KMS-11 (cell line): ENCODE results near the gene ARHGAP22.

ENCODE experiments used
- H2AFZ ChIP-seq: fragments of 200-600 bp; sonication (generic); 2 replicates; pipeline ENCODE4 v1.6.1; 2016; ENCODE audit warnings: antibody characterized with exemption, mixed run types, low read depth
- H3K27ac ChIP-seq: fragments of 200-600 bp; sonication (generic); 2 replicates; pipeline ENCODE4 v1.6.1; 2016; ENCODE audit warnings: mild to moderate bottlenecking, mixed run types
- H3K27me3 ChIP-seq: fragments of 200-600 bp; sonication (generic); 2 replicates; pipeline ENCODE4 v1.6.1; 2017; ENCODE audit warnings: mild to moderate bottlenecking, low read depth, mixed run types, moderate library complexity; ENCODE audit not compliant: insufficient read depth
- H3K36me3 ChIP-seq: fragments of 200-600 bp; sonication (generic); 2 replicates; pipeline ENCODE4 v1.6.1; 2017; ENCODE audit warnings: mild to moderate bottlenecking, mixed run types; ENCODE audit not compliant: insufficient read depth
- H3K4me1 ChIP-seq: fragments of 200-600 bp; sonication (generic); 2 replicates; pipeline ENCODE4 v1.6.1; 2016; ENCODE audit warnings: mild to moderate bottlenecking, low read depth, mixed run types; ENCODE audit not compliant: poor library complexity, severe bottlenecking
- H3K4me2 ChIP-seq: fragments of 200-600 bp; sonication (generic); 2 replicates; pipeline ENCODE4 v1.7.0; 2016; ENCODE audit warnings: mild to moderate bottlenecking, mixed run types
- H3K4me3 ChIP-seq: fragments of 200-600 bp; sonication (generic); IDR thresholded peaks from 2 replicates; pipeline ENCODE4 v1.6.1; 2017; ENCODE audit warnings: low read depth, low read length, mixed read lengths; ENCODE audit not compliant: insufficient read depth
- H3K79me2 ChIP-seq: fragments of 200-600 bp; sonication (generic); 2 replicates; pipeline ENCODE4 v1.6.1; 2016; ENCODE audit warnings: low read depth, mixed run types; ENCODE audit not compliant: insufficient read depth
- H3K9ac ChIP-seq: fragments of 200-600 bp; sonication (generic); 2 replicates; pipeline ENCODE4 v1.6.1; 2016; ENCODE audit warnings: mild to moderate bottlenecking, mixed run types
- H4K20me1 ChIP-seq: fragments of 200-600 bp; sonication (generic); 2 replicates; pipeline ENCODE4 v1.6.1; 2016; ENCODE audit warnings: mild to moderate bottlenecking, mixed run types; ENCODE audit not compliant: insufficient read depth
- TF ChIP-seq, protein P1 (sequence below): fragments of 200-600 bp; sonication (generic); conservative IDR thresholded peaks from 2 replicates; pipeline ENCODE4 v1.6.1; 2017; ENCODE audit warnings: low read depth, mild to moderate bottlenecking, antibody characterized with exemption, low read length, moderate library complexity, mixed read lengths

ARHGAP22 gene

DNA sequence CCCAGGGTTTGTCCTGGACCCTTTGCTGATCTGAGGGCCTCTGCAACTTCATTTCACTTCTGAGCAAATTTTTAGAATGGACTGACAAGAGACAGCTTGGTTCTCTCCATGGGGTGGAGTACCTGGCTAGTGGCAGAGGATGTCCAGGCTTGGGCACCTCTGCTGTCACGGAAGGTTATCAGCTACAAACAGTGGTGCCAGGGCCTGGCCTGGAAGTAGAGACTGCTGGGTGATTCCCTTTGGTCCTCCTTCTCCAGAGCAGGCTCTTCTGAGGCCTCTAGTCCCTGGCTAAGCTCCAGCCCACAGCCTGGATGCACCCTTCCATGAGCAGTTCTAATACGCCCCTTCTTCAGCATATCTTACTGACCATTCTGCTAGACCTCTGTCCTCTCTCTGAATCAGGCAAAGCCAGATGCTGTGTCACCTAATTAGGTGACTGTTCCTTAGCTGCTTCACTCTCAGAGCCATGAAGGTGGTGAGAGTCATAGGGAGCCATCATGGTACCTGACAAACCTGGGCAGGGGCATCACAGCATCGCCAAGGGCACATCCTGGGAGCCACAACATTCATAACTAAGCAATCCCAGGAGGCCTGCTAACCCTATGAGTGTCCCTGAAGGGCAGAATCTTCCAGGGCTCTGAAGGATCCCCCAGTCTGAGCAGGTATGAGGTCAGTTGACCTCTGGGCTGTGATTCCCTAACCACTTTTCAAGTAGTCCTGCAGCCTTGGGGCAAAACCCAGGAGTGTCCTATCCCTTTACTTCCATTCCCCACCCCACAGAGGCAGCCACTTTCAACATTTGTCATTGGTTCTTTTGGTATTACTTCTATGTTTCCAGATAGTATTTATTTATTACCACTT, 4.0 kb downstream of the ARHGAP22 start:
- Histone ChIP-seq H3K79me2 (no peaks in the 10 kb centered on the region), H2AFZ (no peak overlapping the region), H3K27me3 (no peaks in the 10 kb centered on the region), H3K4me3 (no peak overlapping the region), H3K4me1 (peaks cover 11% of the 10 kb centered on the region), H3K36me3 (no peaks in the 10 kb centered on the region), H3K9ac (no peak overlapping the region), H3K4me2 (no peak overlapping the region), H3K27ac (no peak overlapping the region), H4K20me1 (no peaks in the 10 kb centered on the region)
- TF ChIP-seq, protein P1, sequence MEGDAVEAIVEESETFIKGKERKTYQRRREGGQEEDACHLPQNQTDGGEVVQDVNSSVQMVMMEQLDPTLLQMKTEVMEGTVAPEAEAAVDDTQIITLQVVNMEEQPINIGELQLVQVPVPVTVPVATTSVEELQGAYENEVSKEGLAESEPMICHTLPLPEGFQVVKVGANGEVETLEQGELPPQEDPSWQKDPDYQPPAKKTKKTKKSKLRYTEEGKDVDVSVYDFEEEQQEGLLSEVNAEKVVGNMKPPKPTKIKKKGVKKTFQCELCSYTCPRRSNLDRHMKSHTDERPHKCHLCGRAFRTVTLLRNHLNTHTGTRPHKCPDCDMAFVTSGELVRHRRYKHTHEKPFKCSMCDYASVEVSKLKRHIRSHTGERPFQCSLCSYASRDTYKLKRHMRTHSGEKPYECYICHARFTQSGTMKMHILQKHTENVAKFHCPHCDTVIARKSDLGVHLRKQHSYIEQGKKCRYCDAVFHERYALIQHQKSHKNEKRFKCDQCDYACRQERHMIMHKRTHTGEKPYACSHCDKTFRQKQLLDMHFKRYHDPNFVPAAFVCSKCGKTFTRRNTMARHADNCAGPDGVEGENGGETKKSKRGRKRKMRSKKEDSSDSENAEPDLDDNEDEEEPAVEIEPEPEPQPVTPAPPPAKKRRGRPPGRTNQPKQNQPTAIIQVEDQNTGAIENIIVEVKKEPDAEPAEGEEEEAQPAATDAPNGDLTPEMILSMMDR: no peak

DNA sequence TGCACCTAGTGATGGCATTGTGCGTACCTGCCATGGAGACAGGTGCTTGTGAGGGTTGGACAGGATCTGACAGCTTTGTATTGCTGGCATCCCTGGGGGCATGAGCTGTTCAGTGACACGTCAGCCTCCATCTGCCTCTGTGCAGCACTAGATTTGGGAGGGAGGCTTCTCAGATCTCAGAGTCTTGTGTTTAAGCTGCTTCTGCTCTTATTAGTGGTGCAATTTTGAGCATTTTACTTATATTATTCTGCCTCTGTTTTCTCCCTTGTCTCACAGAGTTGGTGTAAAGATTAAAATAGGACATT, 5.1 kb downstream of the ARHGAP22 start:
- TF ChIP-seq, protein P1: no peak
- H3K27me3 ChIP-seq: no peaks in the 10 kb centered on the region
- H3K4me3 ChIP-seq: no peak overlapping the region
- H4K20me1 ChIP-seq: no peaks in the 10 kb centered on the region
- H3K4me1 ChIP-seq: peaks cover 11% of the 10 kb centered on the region
- no peak overlapping the region for H3K4me2 ChIP-seq
- no peak overlapping the region for H3K27ac ChIP-seq
- no peaks in the 10 kb centered on the region for H3K79me2 ChIP-seq
- H3K9ac ChIP-seq: no peak overlapping the region
- no peaks in the 10 kb centered on the region for H3K36me3 ChIP-seq
- H2AFZ ChIP-seq: no peak overlapping the region

DNA sequence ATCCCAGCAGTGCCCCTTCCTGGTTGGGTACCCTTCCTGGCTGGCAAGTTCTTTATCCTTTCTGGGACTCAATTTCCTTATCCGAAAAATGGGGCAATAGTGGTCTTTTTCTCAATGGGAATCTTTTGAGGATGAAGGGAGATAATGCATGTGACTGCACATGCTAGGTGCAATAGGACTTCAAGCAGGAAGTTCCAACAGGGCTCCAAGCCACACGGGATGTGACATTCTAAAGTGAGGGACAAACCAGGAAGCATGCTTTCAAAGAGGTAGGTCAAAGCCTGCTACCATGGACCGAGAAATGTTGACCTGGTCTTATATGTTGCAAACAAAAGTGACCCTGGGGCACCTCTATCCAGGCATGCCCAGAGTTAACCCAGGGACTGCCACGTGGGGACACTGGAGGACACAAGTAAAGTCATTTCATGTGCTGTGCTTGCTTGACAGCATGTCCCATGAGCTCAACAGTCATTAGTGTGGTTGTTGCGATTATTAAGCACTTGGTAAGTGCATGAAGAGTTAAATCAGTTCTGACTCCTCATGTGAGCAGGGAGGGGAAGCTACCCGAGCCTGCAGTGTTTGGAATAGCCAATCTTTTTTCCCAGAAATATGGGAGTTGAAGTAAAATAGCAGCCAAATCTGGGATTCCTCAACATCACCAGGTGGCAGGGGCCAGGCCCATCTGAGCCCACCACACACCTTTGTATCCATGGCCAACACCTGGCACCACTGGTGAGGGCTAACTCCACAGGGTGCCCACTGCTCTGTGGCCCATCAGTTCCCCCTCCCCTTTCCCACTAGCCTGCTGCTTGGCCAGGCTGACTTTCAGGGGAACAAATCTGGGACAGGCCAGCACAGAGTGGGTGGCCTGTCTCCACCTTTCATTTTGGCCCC, 5.7 kb downstream of the ARHGAP22 start:
- Histone ChIP-seq H3K4me2 (no peak overlapping the region), H3K79me2 (no peaks in the 10 kb centered on the region), H3K9ac (no peak overlapping the region), H3K4me1 (peaks cover 11% of the 10 kb centered on the region), H2AFZ (no peak overlapping the region), H4K20me1 (no peaks in the 10 kb centered on the region), H3K27ac (no peak overlapping the region), H3K27me3 (no peaks in the 10 kb centered on the region), H3K4me3 (no peak overlapping the region), H3K36me3 (no peaks in the 10 kb centered on the region)
- TF ChIP-seq, protein P1: no peak

DNA sequence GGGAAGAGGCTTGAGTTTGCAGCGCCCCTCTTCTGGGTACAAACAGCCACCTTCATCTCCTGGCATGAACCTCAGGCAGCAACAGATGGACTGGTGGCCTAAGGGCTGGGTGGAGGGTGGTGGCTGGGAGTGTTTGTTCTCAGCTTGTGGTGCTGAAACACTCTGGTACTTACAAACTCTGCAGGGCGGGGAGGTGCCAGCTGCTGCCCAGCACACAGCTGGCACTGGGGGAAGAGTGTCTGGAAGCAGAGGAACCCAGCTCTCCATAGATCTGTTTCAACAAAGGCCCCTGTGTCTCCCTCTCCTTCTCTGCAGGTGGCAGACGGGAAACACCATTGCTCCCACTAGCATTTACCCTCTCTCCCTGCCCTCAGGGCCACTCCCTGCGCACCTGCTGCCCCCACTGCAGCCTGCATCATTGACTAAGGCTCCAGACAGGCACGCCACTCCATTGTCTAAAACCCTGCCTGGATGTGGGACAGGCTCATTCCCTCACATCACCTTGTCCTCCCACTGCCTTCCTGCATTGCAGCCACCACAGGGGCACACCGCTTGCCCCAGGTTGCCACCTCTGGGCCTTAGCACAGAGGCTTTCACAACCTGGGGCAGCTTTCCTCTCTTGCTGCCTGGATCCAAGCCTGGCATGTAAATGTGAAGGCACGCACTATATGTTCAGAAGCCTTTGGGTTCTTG, 6.5 kb downstream of the ARHGAP22 start:
- H3K27ac ChIP-seq: no peak overlapping the region
- no peaks in the 10 kb centered on the region for H3K79me2 ChIP-seq
- H3K4me1 ChIP-seq: peaks cover 4% of the 10 kb centered on the region
- H4K20me1 ChIP-seq: no peaks in the 10 kb centered on the region
- no peaks in the 10 kb centered on the region for H3K36me3 ChIP-seq
- H3K4me3 ChIP-seq: no peak overlapping the region
- no peak overlapping the region for H3K4me2 ChIP-seq
- no peaks in the 10 kb centered on the region for H3K27me3 ChIP-seq
- H2AFZ ChIP-seq: no peak overlapping the region
- H3K9ac ChIP-seq: no peak overlapping the region
- TF ChIP-seq, protein P1: no peak
